Peyer's patch (tissue), 4 donors: ENCODE data around the gene MLYCD. TPM values are rescaled to one million over a fixed set of nuclear protein-coding genes. Genes with fewer than 3 reads are reported as not detected.
"Not testable (repeated sequence)": the region's sequence is repeated elsewhere in the genome, so short reads cannot be mapped to it uniquely, and the experiment has no call there.

Source experiments
- DNase-seq, 3 donors: peaks; one replicate each; pipeline ENCODE4 v3.0.0-alpha.2; 2017 to 2019
- H3K27ac ChIP-seq, 4 donors: fragments of 200-600 bp; sonication (generic); one replicate each; pipeline ENCODE4 v1.5.1; 2016 to 2019
- H3K27me3 ChIP-seq, 2 donors: fragments of 200-600 bp; sonication (generic); one replicate each; pipeline ENCODE4 v1.5.1; 2019
- H3K36me3 ChIP-seq, 3 donors: fragments of 200-600 bp; sonication (generic); one replicate each; pipeline ENCODE4 v1.5.1; 2016 to 2019
- H3K4me1 ChIP-seq, 4 donors: fragments of 200-600 bp; sonication (generic); one replicate each; pipeline ENCODE4 v1.5.1; 2016 to 2019
- H3K4me3 ChIP-seq, 4 donors: fragments of 200-600 bp; sonication (generic); 1 replicate in 3 of 4; 2 replicates in 1 of 4; pipeline ENCODE4 v1.5.1; 2016 to 2019; ENCODE audit warnings: mild to moderate bottlenecking in 1 of 4
- H3K9me3 ChIP-seq, 4 donors: fragments of 200-600 bp; sonication (generic); one replicate each; pipeline ENCODE4 v1.5.1; 2016 to 2019; ENCODE audit warnings: mild to moderate bottlenecking in 1 of 4
- CTCF ChIP-seq, 6 experiments: fragments of 450-650 bp in 4 of 6; fragments of 200-600 bp in 2 of 6; sonication (generic) in 1 of 6; IDR thresholded peaks; one replicate each; pipeline ENCODE4 v1.5.1; 2017 to 2019; ENCODE audit warnings: antibody characterized with exemption in 6 of 6, mild to moderate bottlenecking in 3 of 6, moderate library complexity in 1 of 6
- POLR2A ChIP-seq, 2 donors: fragments of 450-650 bp; IDR thresholded peaks; one replicate each; pipeline ENCODE4 v1.5.1; 2017; ENCODE audit warnings: antibody characterized with exemption in 2 of 2, mild to moderate bottlenecking in 2 of 2, moderate library complexity in 2 of 2
- total RNA-seq, 4 donors: library from RNA; depleted of rRNA; stranded (reverse); fragments of >200 nt; gene quantifications; one replicate each; pipeline ENCODE4 v1.1.0, GENCODE V29; 2016

The MLYCD gene
- total RNA-seq, 4 donors from 2014 or later: 13.5 to 31.4 (median 31.0) TPM

- no peaks in the 10 kb centered on the region for H3K4me1 ChIP-seq
- no peaks in the 10 kb centered on the region for H3K9me3 ChIP-seq
- H3K27ac ChIP-seq: no peak overlapping the region
- TF ChIP-seq CTCF (IDR thresholded peaks at IDR 0.05) (no peak), POLR2A (IDR thresholded peaks at IDR 0.05) (no peak)
- no peaks in the 10 kb centered on the region for H3K36me3 ChIP-seq
- H3K4me3 ChIP-seq: no peak overlapping the region
- DNase-seq: no peak
- no peaks in the 10 kb centered on the region for H3K27me3 ChIP-seq
Measured at GRCh38 chr16:83937267-83937666, 38.4 kb downstream of the MLYCD start.

GRCh38 chr16:83937922-83938885 lies 39.3 kb downstream of the MLYCD start:
- Histone ChIP-seq H3K36me3 (no peaks in the 10 kb centered on the region), H3K27ac (no peak overlapping the region), H3K9me3 (no peaks in the 10 kb centered on the region), H3K4me1 (no peaks in the 10 kb centered on the region), H3K4me3 (no peak overlapping the region), H3K27me3 (no peaks in the 10 kb centered on the region)
- TF ChIP-seq POLR2A (IDR thresholded peaks at IDR 0.05): no peak
- no peak for TF ChIP-seq CTCF (IDR thresholded peaks at IDR 0.05)
- DNase-seq: no peak

- no peak overlapping the region for H3K27ac ChIP-seq
- no peak overlapping the region for H3K4me3 ChIP-seq
- H3K9me3 ChIP-seq: no peaks in the 10 kb centered on the region
- no peaks in the 10 kb centered on the region for H3K36me3 ChIP-seq
- TF ChIP-seq CTCF (IDR thresholded peaks at IDR 0.05) (no peak), POLR2A (IDR thresholded peaks at IDR 0.05) (no peak)
- H3K27me3 ChIP-seq: no peaks in the 10 kb centered on the region
- H3K4me1 ChIP-seq: no peaks in the 10 kb centered on the region
- DNase-seq: no peak
Measured at GRCh38 chr16:83939266-83939855, 40.4 kb downstream of the MLYCD start.

GRCh38 chr16:83940119-83940518 lies 41.2 kb downstream of the MLYCD start:
- Histone ChIP-seq H3K27ac (no peak overlapping the region), H3K27me3 (no peaks in the 10 kb centered on the region), H3K4me3 (no peak overlapping the region), H3K9me3 (no peaks in the 10 kb centered on the region), H3K36me3 (no peaks in the 10 kb centered on the region), H3K4me1 (no peaks in the 10 kb centered on the region)
- DNase-seq: no peak
- TF ChIP-seq CTCF (IDR thresholded peaks at IDR 0.05): no peak
- no peak for TF ChIP-seq POLR2A (IDR thresholded peaks at IDR 0.05)

- H3K27ac ChIP-seq: no peak overlapping the region
- no peaks in the 10 kb centered on the region for H3K9me3 ChIP-seq
- no peaks in the 10 kb centered on the region for H3K27me3 ChIP-seq
- H3K4me1 ChIP-seq: no peaks in the 10 kb centered on the region
- H3K4me3 ChIP-seq: no peak overlapping the region
- DNase-seq: no peak
- TF ChIP-seq POLR2A (IDR thresholded peaks at IDR 0.05) (no peak), CTCF (IDR thresholded peaks at IDR 0.05) (no peak)
- no peaks in the 10 kb centered on the region for H3K36me3 ChIP-seq
Measured at GRCh38 chr16:83940630-83941378, 41.9 kb downstream of the MLYCD start.

GRCh38 chr16:83941546-83941945 lies 42.6 kb downstream of the MLYCD start:
- not testable (repeated sequence) for H3K27me3 ChIP-seq, H3K4me3 ChIP-seq, H3K4me1 ChIP-seq, H3K9me3 ChIP-seq, DNase-seq, H3K27ac ChIP-seq, H3K36me3 ChIP-seq
